NCI-H524 treated with DMSO at 0.1 percent for 48 hours (cell line): Measurements from ENCODE around the gene FLT4.

ENCODE experiments used
- DNase-seq: peaks from one replicate; lab custom pipeline; 2025; lab: John Stamatoyannopoulos, UW

Gene FLT4

GRCh38 chr5:180607861-180608571 is 41.4 kb downstream of the FLT4 start:
- no peak for DNase-seq

- DNase-seq = no peak
Observed at GRCh38 chr5:180606215-180606785, 43.1 kb downstream of the FLT4 start.

DNA sequence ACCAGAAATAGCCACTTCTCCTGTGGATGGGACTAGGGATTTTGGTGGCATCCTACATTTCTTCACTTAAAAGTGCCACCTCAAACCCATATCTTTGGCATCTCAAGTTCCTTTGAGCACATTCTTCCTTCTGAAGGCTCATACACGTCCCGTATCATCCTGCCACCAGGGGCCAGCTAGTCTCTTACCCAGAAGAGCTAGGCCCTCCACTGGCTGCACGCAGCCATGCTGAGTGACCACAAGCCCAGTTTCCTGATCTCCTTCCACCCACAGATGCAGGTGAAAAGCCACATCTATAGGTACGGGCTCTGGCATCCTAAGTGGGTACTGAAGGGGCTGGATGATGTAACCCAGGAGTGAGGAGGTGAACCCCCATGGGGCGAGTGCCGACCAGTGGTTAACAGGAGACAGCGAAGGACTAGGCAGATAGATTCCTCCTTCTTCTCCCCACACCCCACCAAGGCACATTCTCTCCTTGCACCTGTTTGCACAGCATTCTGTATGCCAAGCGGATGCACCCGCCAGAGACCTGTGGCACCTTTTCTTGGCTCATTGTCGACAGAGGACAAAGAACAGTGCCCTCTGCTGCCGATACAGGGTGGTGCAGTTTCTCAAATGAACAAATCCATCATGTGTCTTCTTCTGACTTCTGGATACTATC is 43.7 kb downstream of the FLT4 start:
- no peak for DNase-seq

GRCh38 chr5:180604271-180604670 is 45.1 kb downstream of the FLT4 start:
- no peak for DNase-seq

DNA sequence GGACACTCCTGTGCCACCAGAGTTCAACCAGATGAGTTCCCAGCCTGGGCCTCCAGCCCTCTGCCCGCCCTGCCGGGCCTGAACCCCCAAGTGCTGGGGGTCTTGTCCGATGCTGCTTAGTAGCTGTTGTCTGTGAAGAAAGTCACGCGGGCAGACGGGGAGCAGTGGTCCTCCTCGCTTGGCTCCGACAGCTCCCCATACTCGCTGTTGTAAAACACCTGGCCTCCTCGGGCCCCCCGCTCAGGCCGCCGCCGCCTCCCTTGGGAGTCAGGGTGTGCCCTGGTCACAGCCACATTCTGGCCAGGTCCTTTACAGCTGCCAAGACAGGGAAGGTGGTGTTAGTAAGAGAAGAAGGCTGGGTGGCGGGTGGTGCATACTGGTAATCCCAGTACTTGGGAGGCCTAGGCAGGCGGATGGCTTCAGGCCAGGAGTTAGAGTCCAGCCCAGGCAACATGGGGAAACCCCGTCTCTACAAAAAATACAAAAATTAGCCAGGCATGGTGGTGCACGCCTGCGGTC is 46.3 kb downstream of the FLT4 start:
- DNase-seq = no peak

DNA sequence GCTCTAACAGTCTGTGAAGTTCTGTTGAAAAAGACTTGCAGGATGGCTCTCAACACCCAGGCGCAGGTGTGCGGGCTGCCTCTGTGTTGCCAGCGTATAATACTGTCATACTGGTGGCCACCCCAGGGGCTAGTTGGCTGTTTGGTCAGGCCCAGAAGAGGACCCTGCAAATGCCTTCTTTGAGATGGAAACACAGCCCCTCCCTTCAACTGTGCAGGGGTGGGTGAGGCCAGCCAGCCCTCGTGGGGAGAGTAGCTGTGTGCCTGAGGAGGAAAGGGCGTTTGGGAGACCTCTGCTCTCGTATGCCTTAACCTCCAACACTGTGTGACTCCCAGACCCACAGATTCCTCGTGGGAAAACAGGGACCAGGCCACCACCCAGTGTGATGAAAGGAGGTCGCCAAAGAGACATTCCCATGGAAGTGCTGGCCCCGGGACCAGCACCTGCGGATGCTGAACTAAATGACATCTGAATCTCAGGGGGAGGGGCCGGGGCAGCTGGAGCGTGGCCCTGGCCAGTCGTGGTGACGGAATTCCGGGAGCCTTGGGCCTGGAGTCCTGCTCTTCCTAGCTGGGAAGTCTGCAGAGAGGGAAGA is 46.8 kb downstream of the FLT4 start:
- DNase-seq = no peak

- no peak for DNase-seq
Observed at GRCh38 chr5:180601591-180602480, 47.6 kb downstream of the FLT4 start.

DNA sequence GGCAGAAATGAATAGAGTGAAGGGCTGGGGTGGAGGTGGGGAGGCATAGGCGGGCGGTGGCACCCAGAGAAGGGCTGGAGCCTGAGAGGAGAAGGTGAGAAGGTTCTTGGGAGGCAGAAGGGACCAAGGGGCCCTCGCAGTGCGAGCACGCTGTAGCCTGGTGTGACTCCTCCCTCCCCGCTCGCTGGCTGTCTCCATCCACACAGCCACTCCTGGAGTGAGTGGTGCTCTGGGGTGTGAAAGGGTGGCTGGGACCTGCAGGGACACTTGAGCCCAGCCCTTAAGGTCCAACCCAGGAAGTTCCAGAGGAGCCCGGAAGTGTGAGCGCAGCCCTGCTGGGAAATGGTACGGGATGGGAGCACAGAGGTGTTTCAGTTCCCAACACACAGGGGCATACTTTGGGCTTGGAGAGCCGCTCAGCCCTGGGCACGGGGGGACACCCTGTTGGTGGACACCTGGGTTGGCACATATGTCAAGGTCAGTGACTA is 48.8 kb downstream of the FLT4 start:
- DNase-seq = no peak

DNA sequence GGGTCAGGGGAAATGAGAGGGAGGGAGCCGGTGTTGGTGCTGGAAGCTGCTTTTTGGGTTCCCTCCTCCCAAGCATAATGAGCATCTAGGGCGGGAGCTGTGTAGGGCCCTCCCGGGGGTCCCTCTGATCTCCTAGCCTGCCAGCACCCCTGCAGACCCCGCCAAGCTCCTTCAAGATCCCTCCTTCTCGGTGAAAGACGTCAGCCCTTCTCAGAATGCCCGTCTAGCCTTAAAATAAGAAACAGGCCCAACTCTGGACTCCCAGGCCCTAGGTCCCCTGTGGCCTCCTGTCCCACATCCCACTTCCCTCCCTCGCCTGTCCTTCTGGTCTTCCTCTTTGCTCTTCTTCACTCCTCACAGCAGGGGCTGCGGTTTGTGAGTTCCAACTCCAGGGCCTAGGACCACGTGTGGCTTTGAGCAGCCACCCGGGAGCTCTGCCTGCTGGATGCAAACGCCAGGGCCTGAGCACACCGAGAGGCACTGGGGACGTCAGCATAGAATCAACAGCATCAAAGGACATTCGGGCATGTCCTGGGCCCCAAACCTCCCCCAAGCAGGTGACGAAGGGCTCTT is 49.3 kb downstream of the FLT4 start:
- DNase-seq = no peak

DNA sequence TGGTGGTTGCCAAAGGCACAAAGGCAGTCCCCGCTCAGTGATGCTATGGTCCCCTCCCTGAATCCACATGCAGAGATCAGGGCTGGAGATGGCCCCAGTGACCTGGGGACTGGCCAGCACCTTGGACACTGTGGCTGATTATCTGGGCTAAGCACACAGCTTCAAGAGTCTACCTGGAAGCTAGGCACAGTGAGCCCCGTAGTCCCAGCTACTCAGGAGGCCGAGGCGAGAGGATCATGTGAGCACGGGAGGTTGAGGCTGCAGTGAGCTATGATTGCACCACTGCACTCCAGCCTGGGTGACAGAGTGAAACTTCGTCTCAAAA is 49.8 kb downstream of the FLT4 start:
- DNase-seq = no peak

DNA sequence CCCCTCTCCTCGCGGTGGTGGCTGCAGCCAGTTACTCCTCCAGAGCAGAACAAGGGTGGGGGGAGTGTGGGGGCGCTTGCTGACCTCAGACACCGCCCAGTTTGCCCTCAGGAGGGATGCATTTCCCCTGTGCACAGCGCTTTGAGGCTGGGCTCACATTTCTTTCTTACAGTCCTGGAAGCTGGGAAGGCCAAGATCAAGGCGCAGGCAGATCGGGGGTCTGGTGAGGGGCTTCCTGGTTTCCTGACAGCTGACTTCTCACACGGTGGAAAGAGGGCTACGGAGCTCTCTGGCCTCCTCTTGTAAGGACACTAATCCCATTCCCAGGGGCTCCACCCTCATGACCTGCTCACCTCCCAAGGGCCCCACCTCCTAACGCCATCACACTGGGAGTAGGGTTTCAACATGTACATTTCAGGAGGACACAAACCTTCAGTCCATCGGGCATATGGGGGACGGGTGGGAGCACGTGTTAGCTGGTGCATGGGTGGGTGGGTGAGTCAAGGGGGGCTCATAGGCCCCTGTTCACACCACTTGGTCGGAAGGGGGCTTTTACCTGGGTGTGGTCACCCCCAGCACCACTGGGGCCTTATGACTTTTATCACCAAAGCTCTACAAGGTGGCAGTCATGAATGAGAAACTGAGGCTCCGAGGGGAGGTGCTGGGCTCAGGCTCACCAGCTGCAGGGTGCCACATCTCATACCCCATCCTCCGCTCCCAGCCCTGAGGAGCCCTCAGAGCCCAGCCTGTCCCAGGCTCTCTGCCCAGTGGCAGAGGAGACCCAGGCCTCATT is 50.4 kb downstream of the FLT4 start:
- no peak for DNase-seq

DNA sequence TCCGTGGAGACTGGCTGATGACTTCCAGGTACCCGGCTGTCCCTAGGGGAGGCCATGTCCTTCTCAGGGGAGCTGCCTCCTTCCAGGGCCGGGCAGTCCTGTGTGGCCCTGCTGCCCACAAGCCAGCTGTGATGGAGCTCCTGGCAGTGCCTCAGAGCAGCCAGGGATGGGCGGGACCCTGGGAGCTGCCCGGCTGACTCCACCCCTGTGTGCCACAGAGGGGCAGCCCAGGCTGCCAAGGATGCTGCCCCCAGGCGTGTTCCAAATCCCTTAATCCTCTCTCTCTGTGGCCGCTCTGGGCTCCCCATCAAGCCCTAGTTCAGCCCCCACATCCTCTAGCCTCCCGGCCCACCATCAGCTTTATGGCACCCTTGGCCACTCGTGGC is 51.1 kb downstream of the FLT4 start:
- DNase-seq = no peak

GRCh38 chr5:180596668-180597231 is 52.6 kb downstream of the FLT4 start:
- DNase-seq = no peak

GRCh38 chr5:180596115-180596667 is 53.2 kb downstream of the FLT4 start:
- DNase-seq = no peak

GRCh38 chr5:180595381-180596114 is 53.9 kb downstream of the FLT4 start:
- no peak for DNase-seq

DNA sequence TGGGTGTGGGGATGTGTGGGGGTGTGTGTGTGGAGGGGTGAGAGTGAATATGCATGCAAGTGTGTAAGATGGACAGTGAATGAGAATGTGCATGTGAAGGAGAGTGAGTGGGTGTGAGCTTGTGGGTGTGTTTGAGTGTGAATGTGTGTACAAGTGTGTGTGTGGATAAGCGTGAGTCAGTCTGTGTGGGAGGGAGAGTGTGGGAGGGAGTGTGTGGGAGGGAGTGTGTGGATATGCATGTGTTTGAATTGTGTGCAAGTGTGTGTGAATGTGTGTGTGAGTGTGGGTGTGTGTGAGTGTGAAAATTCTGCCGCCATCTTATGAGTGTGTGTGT is 54.4 kb downstream of the FLT4 start:
- no peak for DNase-seq

DNA sequence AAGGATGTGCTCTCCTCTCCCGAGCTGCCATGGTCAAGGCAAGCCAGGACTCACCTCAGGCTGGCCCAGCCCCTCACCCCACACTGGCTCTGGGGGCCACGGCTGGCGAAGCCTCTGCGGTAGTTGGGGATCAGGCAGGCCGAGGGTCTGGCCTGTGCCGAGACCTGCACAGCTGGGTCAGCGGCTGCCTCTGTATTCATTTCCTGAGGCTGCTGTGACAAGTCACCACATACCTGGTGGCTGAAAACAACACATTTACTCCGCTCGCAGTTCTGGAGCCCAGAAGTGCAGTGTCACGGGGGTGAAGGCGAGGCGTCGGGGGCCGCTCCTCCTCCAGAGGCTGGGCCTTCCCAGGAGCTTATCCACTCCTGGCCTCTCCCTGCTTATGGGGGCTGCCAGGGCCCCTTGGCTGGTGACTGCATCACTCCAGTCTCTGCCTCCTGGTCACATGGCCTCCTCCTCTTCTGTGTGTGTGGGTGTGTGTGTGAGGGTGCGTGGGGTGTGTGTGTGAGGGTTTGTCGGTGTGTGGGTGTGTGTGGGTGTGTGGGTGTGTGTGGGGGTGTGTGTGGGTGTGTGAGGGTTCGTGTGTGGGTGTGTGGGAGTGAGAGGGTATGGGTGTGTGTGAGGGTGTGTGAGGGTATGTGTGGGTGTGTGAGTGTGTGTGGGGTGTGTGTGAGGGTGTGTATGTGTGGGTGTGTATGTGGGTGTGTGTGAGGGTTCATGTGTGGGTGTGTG is 54.9 kb downstream of the FLT4 start:
- no peak for DNase-seq

DNA sequence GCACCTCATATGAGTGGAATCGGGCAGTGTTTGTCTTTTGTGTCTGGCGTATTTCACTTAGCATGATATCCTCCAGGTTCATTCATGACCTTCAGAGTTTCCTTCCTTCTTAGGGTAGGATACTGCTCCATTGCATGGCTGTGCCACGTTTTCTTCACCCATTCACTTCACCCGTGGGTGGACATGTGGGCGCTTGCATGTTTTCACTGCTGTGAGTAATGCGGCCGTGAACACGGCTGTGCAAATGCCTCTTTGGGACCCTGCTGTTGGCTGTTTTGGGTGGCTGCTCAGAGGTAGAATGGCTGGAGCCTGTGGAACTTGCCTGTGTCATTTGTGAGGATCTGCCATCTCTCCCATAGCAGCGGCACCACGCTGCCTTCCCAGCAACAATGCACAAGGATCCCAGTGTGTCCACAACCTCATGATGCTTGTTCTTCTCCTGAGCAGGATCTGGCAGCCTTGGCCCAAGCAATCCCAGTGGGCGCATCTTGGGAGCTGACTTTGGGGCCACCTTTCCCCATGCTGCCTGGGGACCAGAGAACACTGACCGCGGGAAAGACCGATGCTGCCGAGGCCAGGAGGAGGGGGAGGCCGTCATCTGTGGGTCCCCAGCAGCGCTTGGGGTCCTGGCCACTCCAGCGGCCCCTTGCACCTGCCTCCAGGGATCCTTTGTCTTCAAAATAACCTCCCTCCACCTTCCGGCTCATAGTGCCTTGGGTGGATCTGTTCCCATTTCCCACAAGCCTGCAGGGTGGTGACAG is 55.8 kb downstream of the FLT4 start:
- DNase-seq = no peak
